Measurements from ENCODE around the gene ATF3.

The ATF3 gene

DNA sequence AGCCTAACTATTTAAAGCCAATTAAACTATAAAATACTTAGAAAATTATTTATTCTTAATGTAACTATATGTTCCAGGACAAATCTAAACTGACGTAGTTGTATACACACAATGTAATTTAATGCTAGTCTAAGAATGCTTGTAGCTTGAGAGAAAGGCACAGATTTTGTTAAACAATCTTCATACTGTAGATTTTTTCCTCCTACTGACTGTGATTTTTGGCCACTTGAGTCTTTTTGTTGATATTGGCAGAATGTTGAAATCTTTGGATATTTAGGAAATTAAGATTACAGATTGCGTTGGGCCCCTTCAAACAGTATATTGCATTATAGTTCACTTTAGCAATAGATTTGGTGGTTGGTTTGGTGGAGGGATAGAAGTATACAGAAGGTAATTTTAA is 40.5 kb downstream of the ATF3 start:
- no peak overlapping the region for H2BK5ac ChIP-seq (ENCODE audit: low read length)
- no peak overlapping the region for H3K23ac ChIP-seq (ENCODE audit: low read depth, low read length, poor library complexity)
- H2BK12ac ChIP-seq (ENCODE audit: low read length): no peak overlapping the region
- no peak overlapping the region for H3K4ac ChIP-seq (ENCODE audit: low read length)
- H3K36me3 ChIP-seq (replicated peaks in 1 of 2; ENCODE audit: control insufficient read depth in 2 of 2, insufficient read depth in 2 of 2, low read length in 2 of 2): no peaks in the 10 kb centered on the region
- H2BK120ac ChIP-seq (ENCODE audit: low read depth, low read length): no peak overlapping the region
- no peak overlapping the region for H3K27ac ChIP-seq (replicated peaks; ENCODE audit: low read length)
- no peak overlapping the region for H2AFZ ChIP-seq (ENCODE audit: low read length)
- no CpG with 5 or more reads among the region's 2 CpGs for WGBS, 2 donors (ENCODE audit: extremely low coverage in 2 of 2, insufficient read length in 2 of 2, insufficient replicate concordance in 1 of 2)
- H3K27me3 ChIP-seq (ENCODE audit: control insufficient read depth in 3 of 3, insufficient read depth in 3 of 3, low read depth in 1 of 3, low read length in 3 of 3): peaks cover 0 to 18% (median 0%) of the 10 kb centered on the region in 3 experiments
- H3K79me1 ChIP-seq (ENCODE audit: low read depth, low read length): no peaks in the 10 kb centered on the region
- H2AK5ac ChIP-seq (ENCODE audit: low read depth, low read length): no peak overlapping the region
- H3K9ac ChIP-seq (ENCODE audit: low read depth, low read length, poor library complexity): no peak overlapping the region
- peaks cover 0 to 2% of the 10 kb centered on the region in 2 donors for H3K9me3 ChIP-seq (replicated peaks in 1 of 2; ENCODE audit: control insufficient read depth in 2 of 2, insufficient read depth in 1 of 2, low read depth in 1 of 2, low read length in 2 of 2)
- no peak overlapping the region for H4K8ac ChIP-seq (ENCODE audit: low read depth, low read length)
- DNase-seq (ENCODE audit: low spot score): no peak
- H4K91ac ChIP-seq (ENCODE audit: low read depth, low read length, poor library complexity): no peak overlapping the region
- no peak overlapping the region for H3K4me2 ChIP-seq (ENCODE audit: insufficient read depth, low read length, poor library complexity, severe bottlenecking)
- H2BK15ac ChIP-seq (ENCODE audit: low read length): no peak overlapping the region
- H3K4me1 ChIP-seq (ENCODE audit: control insufficient read depth in 2 of 2, insufficient read depth in 1 of 2, low read depth in 1 of 2, low read length in 2 of 2): no peaks in the 10 kb centered on the region
- H3K14ac ChIP-seq (ENCODE audit: low read length): no peak overlapping the region
- H3K4me3 ChIP-seq (ENCODE audit: low read length in 2 of 2): no peak overlapping the region
- H3K18ac ChIP-seq (ENCODE audit: low read length): no peak overlapping the region

DNA sequence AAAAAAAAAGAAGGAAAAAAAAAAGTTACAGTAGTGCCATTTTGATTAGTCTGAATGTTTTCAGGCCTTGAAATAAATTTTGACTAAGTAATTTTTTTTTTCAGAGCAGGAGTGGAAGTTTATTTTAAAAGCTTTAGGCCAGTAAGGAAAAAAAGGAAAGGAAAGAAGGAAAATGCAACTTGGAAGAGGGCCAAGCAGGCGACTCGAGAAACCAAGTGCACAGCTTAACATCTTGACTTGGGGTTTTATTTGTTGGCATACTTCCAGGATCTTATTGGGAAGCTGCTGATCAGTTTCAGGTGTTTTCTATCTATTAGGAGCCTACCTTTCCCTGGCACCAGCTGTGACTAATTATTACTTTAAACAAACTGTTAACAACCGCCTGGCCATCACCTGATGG is 41.7 kb downstream of the ATF3 start:
- H3K9ac ChIP-seq (ENCODE audit: low read depth, low read length, poor library complexity): no peak overlapping the region
- peak overlapping the region; percentile 42 for H4K91ac ChIP-seq (ENCODE audit: low read depth, low read length, poor library complexity)
- H3K4me2 ChIP-seq (ENCODE audit: insufficient read depth, low read length, poor library complexity, severe bottlenecking): no peak overlapping the region
- H3K27me3 ChIP-seq (ENCODE audit: control insufficient read depth in 3 of 3, insufficient read depth in 3 of 3, low read depth in 1 of 3, low read length in 3 of 3): peaks cover 0 to 7% (median 0%) of the 10 kb centered on the region in 3 experiments
- H3K9me3 ChIP-seq (replicated peaks in 1 of 2; ENCODE audit: control insufficient read depth in 2 of 2, insufficient read depth in 1 of 2, low read depth in 1 of 2, low read length in 2 of 2): peaks cover 0 to 2% of the 10 kb centered on the region in 2 donors
- no peak overlapping the region for H3K23ac ChIP-seq (ENCODE audit: low read depth, low read length, poor library complexity)
- no peaks in the 10 kb centered on the region for H3K79me1 ChIP-seq (ENCODE audit: low read depth, low read length)
- H2BK15ac ChIP-seq (ENCODE audit: low read length): no peak overlapping the region
- no peak overlapping the region for H3K14ac ChIP-seq (ENCODE audit: low read length)
- H2AFZ ChIP-seq (ENCODE audit: low read length): no peak overlapping the region
- no peak overlapping the region for H2BK5ac ChIP-seq (ENCODE audit: low read length)
- H3K27ac ChIP-seq (replicated peaks; ENCODE audit: low read length): no peak overlapping the region
- no peak overlapping the region for H3K4ac ChIP-seq (ENCODE audit: low read length)
- no peak overlapping the region for H2BK12ac ChIP-seq (ENCODE audit: low read length)
- no peak overlapping the region for H3K4me3 ChIP-seq (ENCODE audit: low read length in 2 of 2)
- no peak overlapping the region for H4K8ac ChIP-seq (ENCODE audit: low read depth, low read length)
- H3K36me3 ChIP-seq (replicated peaks in 1 of 2; ENCODE audit: control insufficient read depth in 2 of 2, insufficient read depth in 2 of 2, low read length in 2 of 2): no peaks in the 10 kb centered on the region
- no peak overlapping the region for H2AK5ac ChIP-seq (ENCODE audit: low read depth, low read length)
- WGBS, 2 donors (ENCODE audit: extremely low coverage in 2 of 2, insufficient read length in 2 of 2, insufficient replicate concordance in 1 of 2): no CpG with 5 or more reads among the region's 3 CpGs
- no peaks in the 10 kb centered on the region for H3K4me1 ChIP-seq (ENCODE audit: control insufficient read depth in 2 of 2, insufficient read depth in 1 of 2, low read depth in 1 of 2, low read length in 2 of 2)
- no peak for DNase-seq (ENCODE audit: low spot score)
- H2BK120ac ChIP-seq (ENCODE audit: low read depth, low read length): no peak overlapping the region
- no peak overlapping the region for H3K18ac ChIP-seq (ENCODE audit: low read length)

DNA sequence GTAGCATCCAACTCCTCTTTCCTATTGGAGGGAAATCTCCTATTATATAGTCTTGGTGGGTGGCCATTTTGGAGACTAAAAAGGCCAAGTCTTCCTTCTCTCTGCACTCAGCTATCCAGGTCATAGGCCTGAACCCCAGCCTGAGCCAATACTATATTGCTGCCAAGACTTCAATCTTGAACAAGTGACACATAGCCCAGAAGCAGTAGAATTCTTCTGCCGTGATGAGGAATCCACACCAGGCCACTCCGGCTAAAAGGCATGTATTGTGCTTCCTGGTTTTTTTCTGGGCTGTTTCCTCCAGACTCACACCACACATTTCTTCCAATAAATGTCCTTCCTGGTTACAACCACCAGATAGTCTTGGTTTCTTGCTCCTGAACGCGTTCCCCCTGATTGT is 43.0 kb downstream of the ATF3 start:
- Histone ChIP-seq H2BK12ac (ENCODE audit: low read length) (no peak overlapping the region), H3K23ac (ENCODE audit: low read depth, low read length, poor library complexity) (no peak overlapping the region), H2BK5ac (ENCODE audit: low read length) (no peak overlapping the region), H3K14ac (ENCODE audit: low read length) (no peak overlapping the region), H3K4ac (ENCODE audit: low read length) (no peak overlapping the region), H3K27ac (replicated peaks; ENCODE audit: low read length) (no peak overlapping the region), H3K79me1 (ENCODE audit: low read depth, low read length) (no peaks in the 10 kb centered on the region), H3K18ac (ENCODE audit: low read length) (no peak overlapping the region), H3K9ac (ENCODE audit: low read depth, low read length, poor library complexity) (no peak overlapping the region), H2BK15ac (ENCODE audit: low read length) (no peak overlapping the region), H3K27me3 (ENCODE audit: control insufficient read depth in 3 of 3, insufficient read depth in 3 of 3, low read depth in 1 of 3, low read length in 3 of 3) (no peaks in the 10 kb centered on the region), H4K91ac (ENCODE audit: low read depth, low read length, poor library complexity) (no peak overlapping the region), H3K4me3 (ENCODE audit: low read length in 2 of 2) (no peak overlapping the region), H2AFZ (ENCODE audit: low read length) (peak overlapping the region; percentile 78), H2AK5ac (ENCODE audit: low read depth, low read length) (no peak overlapping the region), H3K9me3 (replicated peaks in 1 of 2; ENCODE audit: control insufficient read depth in 2 of 2, insufficient read depth in 1 of 2, low read depth in 1 of 2, low read length in 2 of 2) (peaks cover 0 to 2% of the 10 kb centered on the region in 2 donors), H3K4me2 (ENCODE audit: insufficient read depth, low read length, poor library complexity, severe bottlenecking) (no peak overlapping the region), H3K36me3 (replicated peaks in 1 of 2; ENCODE audit: control insufficient read depth in 2 of 2, insufficient read depth in 2 of 2, low read length in 2 of 2) (no peaks in the 10 kb centered on the region), H4K8ac (ENCODE audit: low read depth, low read length) (no peak overlapping the region), H2BK120ac (ENCODE audit: low read depth, low read length) (no peak overlapping the region), H3K4me1 (ENCODE audit: control insufficient read depth in 2 of 2, insufficient read depth in 1 of 2, low read depth in 1 of 2, low read length in 2 of 2) (no peaks in the 10 kb centered on the region)
- no CpG with 5 or more reads among the region's 4 CpGs for WGBS, 2 donors (ENCODE audit: extremely low coverage in 2 of 2, insufficient read length in 2 of 2, insufficient replicate concordance in 1 of 2)
- no peak for DNase-seq (ENCODE audit: low spot score)

DNA sequence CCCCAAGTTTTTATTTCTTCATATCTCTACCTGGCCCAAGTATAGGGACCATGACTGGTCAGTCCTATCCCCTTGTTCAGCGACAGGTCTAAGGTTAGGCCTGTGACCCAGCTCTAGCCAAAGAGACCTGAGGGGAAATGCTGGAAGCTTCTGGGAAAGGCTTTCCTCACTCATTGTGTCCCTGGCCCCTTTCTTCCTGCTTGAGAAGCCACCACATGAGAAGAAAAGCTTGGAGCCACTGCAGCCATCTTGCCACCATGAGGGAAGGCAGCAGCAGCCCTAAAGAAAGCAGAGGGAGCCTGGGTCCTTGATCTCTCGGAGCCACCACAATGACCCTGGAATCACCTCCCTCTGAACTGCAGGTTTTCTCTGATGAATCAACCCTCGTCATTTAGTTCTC is 43.4 kb downstream of the ATF3 start:
- Histone ChIP-seq H3K4me1 (ENCODE audit: control insufficient read depth in 2 of 2, insufficient read depth in 1 of 2, low read depth in 1 of 2, low read length in 2 of 2) (no peaks in the 10 kb centered on the region), H2BK12ac (ENCODE audit: low read length) (no peak overlapping the region), H4K8ac (ENCODE audit: low read depth, low read length) (no peak overlapping the region), H4K91ac (ENCODE audit: low read depth, low read length, poor library complexity) (no peak overlapping the region), H2AK5ac (ENCODE audit: low read depth, low read length) (no peak overlapping the region), H3K4me2 (ENCODE audit: insufficient read depth, low read length, poor library complexity, severe bottlenecking) (no peak overlapping the region), H3K23ac (ENCODE audit: low read depth, low read length, poor library complexity) (no peak overlapping the region), H2BK5ac (ENCODE audit: low read length) (no peak overlapping the region), H3K9ac (ENCODE audit: low read depth, low read length, poor library complexity) (no peak overlapping the region), H3K79me1 (ENCODE audit: low read depth, low read length) (no peaks in the 10 kb centered on the region), H3K4me3 (ENCODE audit: low read length in 2 of 2) (no peak overlapping the region), H3K4ac (ENCODE audit: low read length) (no peak overlapping the region), H3K9me3 (replicated peaks in 1 of 2; ENCODE audit: control insufficient read depth in 2 of 2, insufficient read depth in 1 of 2, low read depth in 1 of 2, low read length in 2 of 2) (peaks cover 0 to 2% of the 10 kb centered on the region in 2 donors), H2AFZ (ENCODE audit: low read length) (peak overlapping the region; percentile 78), H3K14ac (ENCODE audit: low read length) (no peak overlapping the region), H3K36me3 (replicated peaks in 1 of 2; ENCODE audit: control insufficient read depth in 2 of 2, insufficient read depth in 2 of 2, low read length in 2 of 2) (no peaks in the 10 kb centered on the region), H3K27me3 (ENCODE audit: control insufficient read depth in 3 of 3, insufficient read depth in 3 of 3, low read depth in 1 of 3, low read length in 3 of 3) (no peaks in the 10 kb centered on the region), H2BK120ac (ENCODE audit: low read depth, low read length) (no peak overlapping the region), H3K18ac (ENCODE audit: low read length) (no peak overlapping the region), H3K27ac (replicated peaks; ENCODE audit: low read length) (no peak overlapping the region), H2BK15ac (ENCODE audit: low read length) (no peak overlapping the region)
- WGBS, 2 donors (ENCODE audit: extremely low coverage in 2 of 2, insufficient read length in 2 of 2, insufficient replicate concordance in 1 of 2): no CpG with 5 or more reads among the region's 3 CpGs
- no peak for DNase-seq (ENCODE audit: low spot score)
